ENCODE measurements around the gene CALD1.

DNA sequence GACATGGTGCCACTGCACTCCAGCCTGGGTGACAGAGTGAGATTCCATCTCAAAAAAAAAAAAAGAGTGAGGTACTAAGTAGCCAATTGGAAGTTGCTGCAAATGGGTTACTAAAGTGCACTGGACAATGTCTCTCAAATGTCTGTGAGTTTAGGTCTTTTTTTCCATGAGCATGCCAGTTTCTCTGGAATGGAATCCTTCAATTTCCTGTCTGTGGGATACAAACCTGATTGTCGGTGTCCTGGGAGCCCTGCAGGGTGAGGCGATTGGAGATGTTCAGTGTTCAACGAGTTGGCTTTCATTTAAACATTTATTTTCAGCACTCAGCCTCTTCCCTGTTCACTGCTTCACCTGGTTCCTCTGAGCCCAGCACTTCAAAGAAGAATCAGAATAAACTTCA is 5.3 kb upstream of the CALD1 start:
- TF ChIP-seq POLR2A (IDR thresholded peaks at IDR 0.05) = no peak
- TF ChIP-seq, protein P1, sequence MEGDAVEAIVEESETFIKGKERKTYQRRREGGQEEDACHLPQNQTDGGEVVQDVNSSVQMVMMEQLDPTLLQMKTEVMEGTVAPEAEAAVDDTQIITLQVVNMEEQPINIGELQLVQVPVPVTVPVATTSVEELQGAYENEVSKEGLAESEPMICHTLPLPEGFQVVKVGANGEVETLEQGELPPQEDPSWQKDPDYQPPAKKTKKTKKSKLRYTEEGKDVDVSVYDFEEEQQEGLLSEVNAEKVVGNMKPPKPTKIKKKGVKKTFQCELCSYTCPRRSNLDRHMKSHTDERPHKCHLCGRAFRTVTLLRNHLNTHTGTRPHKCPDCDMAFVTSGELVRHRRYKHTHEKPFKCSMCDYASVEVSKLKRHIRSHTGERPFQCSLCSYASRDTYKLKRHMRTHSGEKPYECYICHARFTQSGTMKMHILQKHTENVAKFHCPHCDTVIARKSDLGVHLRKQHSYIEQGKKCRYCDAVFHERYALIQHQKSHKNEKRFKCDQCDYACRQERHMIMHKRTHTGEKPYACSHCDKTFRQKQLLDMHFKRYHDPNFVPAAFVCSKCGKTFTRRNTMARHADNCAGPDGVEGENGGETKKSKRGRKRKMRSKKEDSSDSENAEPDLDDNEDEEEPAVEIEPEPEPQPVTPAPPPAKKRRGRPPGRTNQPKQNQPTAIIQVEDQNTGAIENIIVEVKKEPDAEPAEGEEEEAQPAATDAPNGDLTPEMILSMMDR (IDR thresholded peaks at IDR 0.05) = no peak
